ENCODE measurements around the gene PYROXD2.

GRCh38 chr10:98340940-98341310 lies 74.1 kb downstream of the PYROXD2 start:
- TF ChIP-seq REST (IDR thresholded peaks at IDR 0.05; ENCODE audit: insufficient read depth in 1 of 2, low read depth in 2 of 2, low read length in 1 of 2) (no peak), CTCF (IDR thresholded peaks at IDR 0.05) (no peak), POLR2AphosphoS5 (IDR thresholded peaks at IDR 0.05; ENCODE audit: low read depth, low read length) (no peak), SIN3A (IDR thresholded peaks at IDR 0.05; ENCODE audit: borderline replicate concordance, insufficient read depth, low read depth, low read length) (no peak)
